ENCODE measurements around the gene NOXO1. TPM values are rescaled to one million over a fixed set of nuclear protein-coding genes. Genes with fewer than 3 reads are reported as not detected.

Gene NOXO1
- total and polyA plus RNA-seq, 4 donors = 0.28 to 0.67 (median 0.63) TPM; not detected in 1

GRCh38 chr16:1990101-1990350 lies 8.8 kb upstream of the NOXO1 start (continued):
- TF ChIP-seq, protein P1, sequence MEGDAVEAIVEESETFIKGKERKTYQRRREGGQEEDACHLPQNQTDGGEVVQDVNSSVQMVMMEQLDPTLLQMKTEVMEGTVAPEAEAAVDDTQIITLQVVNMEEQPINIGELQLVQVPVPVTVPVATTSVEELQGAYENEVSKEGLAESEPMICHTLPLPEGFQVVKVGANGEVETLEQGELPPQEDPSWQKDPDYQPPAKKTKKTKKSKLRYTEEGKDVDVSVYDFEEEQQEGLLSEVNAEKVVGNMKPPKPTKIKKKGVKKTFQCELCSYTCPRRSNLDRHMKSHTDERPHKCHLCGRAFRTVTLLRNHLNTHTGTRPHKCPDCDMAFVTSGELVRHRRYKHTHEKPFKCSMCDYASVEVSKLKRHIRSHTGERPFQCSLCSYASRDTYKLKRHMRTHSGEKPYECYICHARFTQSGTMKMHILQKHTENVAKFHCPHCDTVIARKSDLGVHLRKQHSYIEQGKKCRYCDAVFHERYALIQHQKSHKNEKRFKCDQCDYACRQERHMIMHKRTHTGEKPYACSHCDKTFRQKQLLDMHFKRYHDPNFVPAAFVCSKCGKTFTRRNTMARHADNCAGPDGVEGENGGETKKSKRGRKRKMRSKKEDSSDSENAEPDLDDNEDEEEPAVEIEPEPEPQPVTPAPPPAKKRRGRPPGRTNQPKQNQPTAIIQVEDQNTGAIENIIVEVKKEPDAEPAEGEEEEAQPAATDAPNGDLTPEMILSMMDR (IDR thresholded peaks at IDR 0.05; ENCODE audit: low read depth, low read length, missing input control) = no peak
- no peak for TF ChIP-seq FOXA2 (IDR thresholded peaks at IDR 0.05)

- Histone ChIP-seq H3K36me3 (ENCODE audit: control insufficient read depth in 4 of 4, insufficient read depth in 3 of 4, low read depth in 1 of 4, low read length in 3 of 4) (peaks cover 0 to 17% (median under 1%) of the 10 kb centered on the region in 4 donors), H3K4me1 (ENCODE audit: control insufficient read depth in 4 of 4, insufficient read depth in 4 of 4, low read length in 3 of 4) (peaks cover 13 to 42% (median 24%) of the 10 kb centered on the region in 4 donors), H3K9ac (ENCODE audit: low read depth in 1 of 2, low read length in 2 of 2) (no peak within 1 kb of the TSS), H3K27me3 (ENCODE audit: control insufficient read depth in 4 of 4, insufficient read depth in 4 of 4, low read length in 3 of 4) (peaks cover 0 to 9% (median 4%) of the 10 kb centered on the region in 4 donors), H3K27ac (ENCODE audit: low read depth in 1 of 2, low read length in 2 of 2) (no peak within 1 kb of the TSS), H3K9me3 (ENCODE audit: control insufficient read depth in 4 of 4, low read length in 3 of 4) (no peaks in the 10 kb centered on the region), H3K4me3 (ENCODE audit: low read depth in 1 of 3, low read length in 3 of 3) (peak within 1 kb of the TSS in 1 of 3 donors; percentile 24)
- 8% methylated on average over 67 of the region's 67 CpGs for WGBS
- TF ChIP-seq TAF1 (conservative IDR thresholded peaks at IDR 0.05) (no peak), FOXA1 (IDR thresholded peaks at IDR 0.05) (no peak), HNF4A (conservative IDR thresholded peaks at IDR 0.05) (no peak)
- TF ChIP-seq, protein P2, sequence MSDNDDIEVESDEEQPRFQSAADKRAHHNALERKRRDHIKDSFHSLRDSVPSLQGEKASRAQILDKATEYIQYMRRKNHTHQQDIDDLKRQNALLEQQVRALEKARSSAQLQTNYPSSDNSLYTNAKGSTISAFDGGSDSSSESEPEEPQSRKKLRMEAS (IDR thresholded peaks at IDR 0.05) = no peak
- TF ChIP-seq, protein P3, sequence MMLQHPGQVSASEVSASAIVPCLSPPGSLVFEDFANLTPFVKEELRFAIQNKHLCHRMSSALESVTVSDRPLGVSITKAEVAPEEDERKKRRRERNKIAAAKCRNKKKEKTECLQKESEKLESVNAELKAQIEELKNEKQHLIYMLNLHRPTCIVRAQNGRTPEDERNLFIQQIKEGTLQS (IDR thresholded peaks at IDR 0.05) = no peak
- TF ChIP-seq, protein P4, sequence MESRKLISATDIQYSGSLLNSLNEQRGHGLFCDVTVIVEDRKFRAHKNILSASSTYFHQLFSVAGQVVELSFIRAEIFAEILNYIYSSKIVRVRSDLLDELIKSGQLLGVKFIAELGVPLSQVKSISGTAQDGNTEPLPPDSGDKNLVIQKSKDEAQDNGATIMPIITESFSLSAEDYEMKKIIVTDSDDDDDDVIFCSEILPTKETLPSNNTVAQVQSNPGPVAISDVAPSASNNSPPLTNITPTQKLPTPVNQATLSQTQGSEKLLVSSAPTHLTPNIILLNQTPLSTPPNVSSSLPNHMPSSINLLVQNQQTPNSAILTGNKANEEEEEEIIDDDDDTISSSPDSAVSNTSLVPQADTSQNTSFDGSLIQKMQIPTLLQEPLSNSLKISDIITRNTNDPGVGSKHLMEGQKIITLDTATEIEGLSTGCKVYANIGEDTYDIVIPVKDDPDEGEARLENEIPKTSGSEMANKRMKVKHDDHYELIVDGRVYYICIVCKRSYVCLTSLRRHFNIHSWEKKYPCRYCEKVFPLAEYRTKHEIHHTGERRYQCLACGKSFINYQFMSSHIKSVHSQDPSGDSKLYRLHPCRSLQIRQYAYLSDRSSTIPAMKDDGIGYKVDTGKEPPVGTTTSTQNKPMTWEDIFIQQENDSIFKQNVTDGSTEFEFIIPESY (IDR thresholded peaks at IDR 0.05) = no peak
- no peak for DNase-seq (ENCODE audit: low spot score)
Measured at GRCh38 chr16:1989209-1990100, 8.2 kb upstream of the NOXO1 start, which contains the start of gene SYNGR3. Gene SYNGR3, plus strand, starts transcription at chr16:1989970. Its CDS starts 133 bp downstream, at chr16:1990103.

DNA sequence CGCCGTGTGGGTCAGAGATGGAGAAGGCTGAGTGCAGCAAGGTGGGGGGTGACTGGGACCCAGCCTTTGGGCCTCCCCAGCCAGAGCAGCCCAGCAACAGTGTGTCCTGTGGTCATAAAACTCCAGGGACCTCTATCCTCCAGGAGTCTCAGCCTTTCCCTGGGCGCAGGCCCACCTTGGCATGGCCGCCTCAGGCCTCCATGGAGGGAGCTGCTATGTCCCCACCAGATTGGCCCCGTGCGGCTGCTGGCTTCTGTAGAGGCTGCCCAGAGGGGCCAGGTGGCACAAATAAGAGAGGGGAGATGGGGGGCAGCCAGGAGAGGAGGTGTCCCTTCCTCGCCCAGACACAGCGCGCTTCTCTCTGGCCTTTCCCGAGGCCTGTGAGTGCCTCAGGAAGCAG lies 5.9 kb upstream of the NOXO1 start:
- no peak overlapping the region for H3K4me3 ChIP-seq (ENCODE audit: low read depth in 1 of 3, low read length in 3 of 3)
- no peak for DNase-seq (ENCODE audit: low spot score)
- H3K4me1 ChIP-seq (ENCODE audit: control insufficient read depth in 4 of 4, insufficient read depth in 4 of 4, low read length in 3 of 4) = peaks cover 12 to 48% (median 27%) of the 10 kb centered on the region in 4 donors
- H3K9me3 ChIP-seq (ENCODE audit: control insufficient read depth in 4 of 4, low read length in 3 of 4) = no peaks in the 10 kb centered on the region
- H3K36me3 ChIP-seq (ENCODE audit: control insufficient read depth in 4 of 4, insufficient read depth in 3 of 4, low read depth in 1 of 4, low read length in 3 of 4) = peaks cover 0 to 17% (median under 1%) of the 10 kb centered on the region in 4 donors
- 94% methylated on average over 10 of the region's 10 CpGs for WGBS
- H3K9ac ChIP-seq (ENCODE audit: low read depth in 1 of 2, low read length in 2 of 2) = no peak overlapping the region
- H3K27ac ChIP-seq (ENCODE audit: low read depth in 1 of 2, low read length in 2 of 2) = no peak overlapping the region
- peaks cover 0 to 9% (median 4%) of the 10 kb centered on the region in 4 donors for H3K27me3 ChIP-seq (ENCODE audit: control insufficient read depth in 4 of 4, insufficient read depth in 4 of 4, low read length in 3 of 4)
- TF ChIP-seq SP1 (IDR thresholded peaks at IDR 0.05) (no peak), NR2F2 (IDR thresholded peaks at IDR 0.05) (no peak), RAD21 (IDR thresholded peaks at IDR 0.05) (no peak), RXRA (IDR thresholded peaks at IDR 0.05) (no peak), GABPA (IDR thresholded peaks at IDR 0.05 in 1 of 2, conservative IDR thresholded peaks at IDR 0.05 in 1 of 2) (no peak), TAF1 (conservative IDR thresholded peaks at IDR 0.05) (no peak), JUND (IDR thresholded peaks at IDR 0.05) (no peak), YY1 (IDR thresholded peaks at IDR 0.05) (no peak)
- TF ChIP-seq, protein P4 (IDR thresholded peaks at IDR 0.05) = no peak
- TF ChIP-seq, protein P3 (IDR thresholded peaks at IDR 0.05) = no peak
- TF ChIP-seq, protein P1 (IDR thresholded peaks at IDR 0.05; ENCODE audit: low read depth, low read length, missing input control) = no peak

Data from liver (tissue), 9 donors.